ENCODE results near the gene CRACDL.
A peak's percentile ranks its signal among the peaks of the same experiment; 100 is the strongest.

CRACDL gene

GRCh38 chr2:98749066-98749450 is 187.0 kb downstream of the CRACDL start:
- no peak overlapping the region for H3K27ac ChIP-seq (ENCODE audit: low read depth, low read length)
- no peaks in the 10 kb centered on the region for H3K79me2 ChIP-seq (ENCODE audit: control insufficient read depth, low read length)
- no peaks in the 10 kb centered on the region for H3K27me3 ChIP-seq (ENCODE audit: control insufficient read depth, low read length)
- no peaks in the 10 kb centered on the region for H3F3A ChIP-seq (ENCODE audit: control insufficient read depth, insufficient read depth)
- H3K4me1 ChIP-seq (ENCODE audit: control insufficient read depth, low read length), result peaks cover 24% of the 10 kb centered on the region
- H3K36me3 ChIP-seq (ENCODE audit: control insufficient read depth, low read length), result no peaks in the 10 kb centered on the region
- peaks cover 5% of the 10 kb centered on the region; the same call in 1 of the 2 replicates for H3K9me3 ChIP-seq (ENCODE audit: control insufficient read depth, insufficient read depth, low read length)
- no peaks in the 10 kb centered on the region for H4K20me1 ChIP-seq (ENCODE audit: control insufficient read depth, insufficient read depth, low read depth, low read length)
- H3K4me2 ChIP-seq (ENCODE audit: low read length), result peak overlapping the region; percentile 58
- TF ChIP-seq, protein P1, sequence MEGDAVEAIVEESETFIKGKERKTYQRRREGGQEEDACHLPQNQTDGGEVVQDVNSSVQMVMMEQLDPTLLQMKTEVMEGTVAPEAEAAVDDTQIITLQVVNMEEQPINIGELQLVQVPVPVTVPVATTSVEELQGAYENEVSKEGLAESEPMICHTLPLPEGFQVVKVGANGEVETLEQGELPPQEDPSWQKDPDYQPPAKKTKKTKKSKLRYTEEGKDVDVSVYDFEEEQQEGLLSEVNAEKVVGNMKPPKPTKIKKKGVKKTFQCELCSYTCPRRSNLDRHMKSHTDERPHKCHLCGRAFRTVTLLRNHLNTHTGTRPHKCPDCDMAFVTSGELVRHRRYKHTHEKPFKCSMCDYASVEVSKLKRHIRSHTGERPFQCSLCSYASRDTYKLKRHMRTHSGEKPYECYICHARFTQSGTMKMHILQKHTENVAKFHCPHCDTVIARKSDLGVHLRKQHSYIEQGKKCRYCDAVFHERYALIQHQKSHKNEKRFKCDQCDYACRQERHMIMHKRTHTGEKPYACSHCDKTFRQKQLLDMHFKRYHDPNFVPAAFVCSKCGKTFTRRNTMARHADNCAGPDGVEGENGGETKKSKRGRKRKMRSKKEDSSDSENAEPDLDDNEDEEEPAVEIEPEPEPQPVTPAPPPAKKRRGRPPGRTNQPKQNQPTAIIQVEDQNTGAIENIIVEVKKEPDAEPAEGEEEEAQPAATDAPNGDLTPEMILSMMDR (IDR thresholded peaks at IDR 0.05; ENCODE audit: low read depth, low read length, poor library complexity, severe bottlenecking), result no peak
- no peak for TF ChIP-seq EZH2phosphoT487 (IDR thresholded peaks at IDR 0.05; ENCODE audit: borderline replicate concordance, low read length)
- peak overlapping the region; percentile 30; the same call in 1 of the 2 replicates for H3K4me3 ChIP-seq (ENCODE audit: low read length)
- no peaks in the 10 kb centered on the region for H3K9me2 ChIP-seq (replicated peaks; ENCODE audit: control insufficient read depth, low read length)

GRCh38 chr2:98748292-98749065 is 187.5 kb downstream of the CRACDL start:
- H3K4me1 ChIP-seq (ENCODE audit: control insufficient read depth, low read length), result peaks cover 27% of the 10 kb centered on the region
- H3K79me2 ChIP-seq (ENCODE audit: control insufficient read depth, low read length), result no peaks in the 10 kb centered on the region
- H3K9me2 ChIP-seq (replicated peaks; ENCODE audit: control insufficient read depth, low read length), result no peaks in the 10 kb centered on the region
- TF ChIP-seq, protein P1 (IDR thresholded peaks at IDR 0.05; ENCODE audit: low read depth, low read length, poor library complexity, severe bottlenecking), result no peak
- no peak for TF ChIP-seq EZH2phosphoT487 (IDR thresholded peaks at IDR 0.05; ENCODE audit: borderline replicate concordance, low read length)
- no peak overlapping the region for H3K27ac ChIP-seq (ENCODE audit: low read depth, low read length)
- H3K4me3 ChIP-seq (ENCODE audit: low read length), result peak overlapping the region; percentile 30; the same call in 1 of the 2 replicates
- H3F3A ChIP-seq (ENCODE audit: control insufficient read depth, insufficient read depth), result no peaks in the 10 kb centered on the region
- H3K4me2 ChIP-seq (ENCODE audit: low read length), result peak overlapping the region; percentile 58
- peaks cover 5% of the 10 kb centered on the region; the same call in 1 of the 2 replicates for H3K9me3 ChIP-seq (ENCODE audit: control insufficient read depth, insufficient read depth, low read length)
- no peaks in the 10 kb centered on the region for H3K27me3 ChIP-seq (ENCODE audit: control insufficient read depth, low read length)
- no peaks in the 10 kb centered on the region for H4K20me1 ChIP-seq (ENCODE audit: control insufficient read depth, insufficient read depth, low read depth, low read length)
- no peaks in the 10 kb centered on the region for H3K36me3 ChIP-seq (ENCODE audit: control insufficient read depth, low read length)

- no peaks in the 10 kb centered on the region for H3F3A ChIP-seq (ENCODE audit: control insufficient read depth, insufficient read depth)
- no peaks in the 10 kb centered on the region for H4K20me1 ChIP-seq (ENCODE audit: control insufficient read depth, insufficient read depth, low read depth, low read length)
- H3K4me1 ChIP-seq (ENCODE audit: control insufficient read depth, low read length), result peaks cover 27% of the 10 kb centered on the region
- peak overlapping the region; percentile 58; the same call in 1 of the 2 replicates for H3K4me2 ChIP-seq (ENCODE audit: low read length)
- H3K9me3 ChIP-seq (ENCODE audit: control insufficient read depth, insufficient read depth, low read length), result peaks cover 4% of the 10 kb centered on the region; the same call in 1 of the 2 replicates
- H3K27ac ChIP-seq (ENCODE audit: low read depth, low read length), result no peak overlapping the region
- no peaks in the 10 kb centered on the region for H3K9me2 ChIP-seq (replicated peaks; ENCODE audit: control insufficient read depth, low read length)
- no peaks in the 10 kb centered on the region for H3K27me3 ChIP-seq (ENCODE audit: control insufficient read depth, low read length)
- TF ChIP-seq, protein P1 (IDR thresholded peaks at IDR 0.05; ENCODE audit: low read depth, low read length, poor library complexity, severe bottlenecking), result no peak
- TF ChIP-seq EZH2phosphoT487 (IDR thresholded peaks at IDR 0.05; ENCODE audit: borderline replicate concordance, low read length), result no peak
- H3K4me3 ChIP-seq (ENCODE audit: low read length), result no peak overlapping the region
- no peaks in the 10 kb centered on the region for H3K79me2 ChIP-seq (ENCODE audit: control insufficient read depth, low read length)
- H3K36me3 ChIP-seq (ENCODE audit: control insufficient read depth, low read length), result no peaks in the 10 kb centered on the region
Measured at GRCh38 chr2:98747888-98748287, 188.1 kb downstream of the CRACDL start.

Data from DOHH2 (cell line).